Measurements from ENCODE around the gene ATP4B.

The ATP4B gene

GRCh38 chr13:113657851-113658741, at the start of gene ATP4B:
Gene ATP4B (minus strand): TSS chr13:113658198. CDS start chr13:113658144, 54 bp downstream.
- no peak within 1 kb of the TSS for H3K4me3 ChIP-seq (ENCODE audit: low read depth, low read length)
- TF ChIP-seq CTCF (IDR thresholded peaks at IDR 0.05; ENCODE audit: control insufficient read depth, extremely low read depth, insufficient read depth): no peak
- DNase-seq (ENCODE audit: low read depth): no peak

GRCh38 chr13:113672002-113672651, 14.1 kb upstream of the ATP4B start:
- DNase-seq (ENCODE audit: low read depth): no peak
- no peak for TF ChIP-seq CTCF (IDR thresholded peaks at IDR 0.05; ENCODE audit: control insufficient read depth, extremely low read depth, insufficient read depth)
- H3K4me3 ChIP-seq (ENCODE audit: low read depth, low read length): no peak overlapping the region

- H3K4me3 ChIP-seq (ENCODE audit: low read depth, low read length): no peak overlapping the region
- no peak for TF ChIP-seq CTCF (IDR thresholded peaks at IDR 0.05; ENCODE audit: control insufficient read depth, extremely low read depth, insufficient read depth)
- no peak for DNase-seq (ENCODE audit: low read depth)
These were observed 13.3 kb upstream of the ATP4B start for GRCh38 chr13:113671066-113672001.

- no peak overlapping the region for H3K4me3 ChIP-seq (ENCODE audit: low read depth, low read length)
- no peak for DNase-seq (ENCODE audit: low read depth)
- TF ChIP-seq CTCF (IDR thresholded peaks at IDR 0.05; ENCODE audit: control insufficient read depth, extremely low read depth, insufficient read depth): no peak
These were observed 12.5 kb upstream of the ATP4B start for GRCh38 chr13:113670541-113670940.

- TF ChIP-seq CTCF (IDR thresholded peaks at IDR 0.05; ENCODE audit: control insufficient read depth, extremely low read depth, insufficient read depth): no peak
- no peak for DNase-seq (ENCODE audit: low read depth)
- H3K4me3 ChIP-seq (ENCODE audit: low read depth, low read length): no peak overlapping the region
These were observed 11.8 kb upstream of the ATP4B start for GRCh38 chr13:113669755-113670341.

GRCh38 chr13:113669231-113669754, 11.3 kb upstream of the ATP4B start:
- no peak for DNase-seq (ENCODE audit: low read depth)
- TF ChIP-seq CTCF (IDR thresholded peaks at IDR 0.05; ENCODE audit: control insufficient read depth, extremely low read depth, insufficient read depth): no peak
- H3K4me3 ChIP-seq (ENCODE audit: low read depth, low read length): no peak overlapping the region

Data from LNCaP clone FGC (cell line).